ENCODE data around the gene KLHL14.

GRCh38 chr18:32770666-32771168, 2.1 kb downstream of the KLHL14 start:
- TF ChIP-seq POLR2A (IDR thresholded peaks at IDR 0.05; ENCODE audit: low read length) (no peak), GATA1 (IDR thresholded peaks at IDR 0.05; ENCODE audit: low read depth, low read length) (no peak)
